Limb (tissue), 2 donors: ENCODE measurements around the gene HSH2D.
"Not testable (repeated sequence)": the region's sequence is repeated elsewhere in the genome, so short reads cannot be mapped to it uniquely, and the experiment has no call there.

Experiments
- DNase-seq, 2 donors: peaks; one replicate each; pipeline ENCODE4 v3.0.0-alpha.2; 2016; ENCODE audit errors: extremely low spot score in 2 of 2

HSH2D gene

GRCh38 chr19:16119075-16119857 is 24.2 kb upstream of the HSH2D start:
- not testable (repeated sequence) for DNase-seq

GRCh38 chr19:16121141-16121540 is 22.3 kb upstream of the HSH2D start:
- DNase-seq: no peak

- no peak for DNase-seq
These were observed 21.5 kb upstream of the HSH2D start for GRCh38 chr19:16121967-16122366.

GRCh38 chr19:16124953-16125352 is 18.5 kb upstream of the HSH2D start:
- no peak for DNase-seq

GRCh38 chr19:16125737-16126495 is 17.6 kb upstream of the HSH2D start:
- no peak for DNase-seq

GRCh38 chr19:16127080-16127479 is 16.4 kb upstream of the HSH2D start:
- no peak for DNase-seq

- no peak for DNase-seq
These were observed 15.6 kb upstream of the HSH2D start for GRCh38 chr19:16127776-16128371.

GRCh38 chr19:16131648-16132047 is 11.8 kb upstream of the HSH2D start:
- DNase-seq: no peak

GRCh38 chr19:16133818-16134217 is 9.7 kb upstream of the HSH2D start:
- no peak for DNase-seq

- no peak for DNase-seq
These were observed 9.0 kb upstream of the HSH2D start for GRCh38 chr19:16134510-16134909.

GRCh38 chr19:16135430-16136127 is 7.9 kb upstream of the HSH2D start:
- no peak for DNase-seq

GRCh38 chr19:16136185-16136999 is 7.1 kb upstream of the HSH2D start:
- no peak for DNase-seq

- DNase-seq: no peak
These were observed 3.7 kb upstream of the HSH2D start for GRCh38 chr19:16139752-16140151.

- DNase-seq: no peak
These were observed 2.4 kb upstream of the HSH2D start for GRCh38 chr19:16141043-16141442.

- DNase-seq: no peak
These were observed 1.4 kb upstream of the HSH2D start for GRCh38 chr19:16142032-16142580.

- no peak for DNase-seq
These were observed 714 bp downstream of the HSH2D start for GRCh38 chr19:16144216-16144581.

GRCh38 chr19:16146112-16146511 is 2.6 kb downstream of the HSH2D start:
- DNase-seq: no peak

- no peak for DNase-seq
These were observed 5.2 kb downstream of the HSH2D start for GRCh38 chr19:16148443-16149229.

- DNase-seq: no peak
These were observed 10.3 kb downstream of the HSH2D start for GRCh38 chr19:16153582-16154336.
